Stimulated activated CD8-positive, alpha-beta memory T cell treated with anti-CD3 and anti-CD28 coated beads, Interleukin-4, amount 100 ng/mL, for 1 hour (primary cell): ENCODE measurements around the gene ITGA6.

Source experiments
- DNase-seq, 2 donors: peaks; one replicate each; pipeline ENCODE4 v3.0.0-alpha.2; 2020; ENCODE audit warnings: low read depth in 2 of 2, low spot score in 1 of 2

ITGA6 gene

GRCh38 chr2:172415865-172416183, 11.6 kb upstream of the ITGA6 start:
- no peak for DNase-seq

- DNase-seq: no peak
Observed at GRCh38 chr2:172416447-172417058, 10.8 kb upstream of the ITGA6 start.

GRCh38 chr2:172420216-172420615, 7.2 kb upstream of the ITGA6 start:
- no peak for DNase-seq

GRCh38 chr2:172423160-172423559, 4.2 kb upstream of the ITGA6 start:
- DNase-seq: no peak

GRCh38 chr2:172425336-172425735, 2.0 kb upstream of the ITGA6 start:
- DNase-seq: no peak

GRCh38 chr2:172426635-172427255, 641 bp upstream of the ITGA6 start:
- no peak for DNase-seq

- DNase-seq: peak in 1 of 2 donors; percentile 27
Observed at GRCh38 chr2:172427990-172428831, 825 bp downstream of the ITGA6 start.

GRCh38 chr2:172428832-172429210, 1.4 kb downstream of the ITGA6 start:
- DNase-seq: no peak

- DNase-seq: no peak
Observed at GRCh38 chr2:172429301-172429968, 2.0 kb downstream of the ITGA6 start.

GRCh38 chr2:172430027-172430426, 2.6 kb downstream of the ITGA6 start:
- DNase-seq: no peak

- DNase-seq: no peak
Observed at GRCh38 chr2:172430678-172431077, 3.3 kb downstream of the ITGA6 start.

GRCh38 chr2:172431463-172431862, 4.1 kb downstream of the ITGA6 start:
- no peak for DNase-seq

GRCh38 chr2:172431993-172432392, 4.6 kb downstream of the ITGA6 start:
- no peak for DNase-seq

GRCh38 chr2:172433144-172433543, 5.8 kb downstream of the ITGA6 start:
- no peak for DNase-seq

GRCh38 chr2:172434821-172435605, 7.6 kb downstream of the ITGA6 start:
- no peak for DNase-seq

- no peak for DNase-seq
Observed at GRCh38 chr2:172435606-172435911, 8.2 kb downstream of the ITGA6 start.

- no peak for DNase-seq
Observed at GRCh38 chr2:172436889-172437288, 9.5 kb downstream of the ITGA6 start.

GRCh38 chr2:172437419-172438341, 10.3 kb downstream of the ITGA6 start:
- DNase-seq: no peak

- no peak for DNase-seq
Observed at GRCh38 chr2:172438741-172439508, 11.5 kb downstream of the ITGA6 start.

GRCh38 chr2:172439509-172439860, 12.1 kb downstream of the ITGA6 start:
- no peak for DNase-seq
